ENCODE data around the gene ATRNL1.
"Not testable (repeated sequence)": the region's sequence is repeated elsewhere in the genome, so short reads cannot be mapped to it uniquely, and the experiment has no call there.

ATRNL1 gene

DNA sequence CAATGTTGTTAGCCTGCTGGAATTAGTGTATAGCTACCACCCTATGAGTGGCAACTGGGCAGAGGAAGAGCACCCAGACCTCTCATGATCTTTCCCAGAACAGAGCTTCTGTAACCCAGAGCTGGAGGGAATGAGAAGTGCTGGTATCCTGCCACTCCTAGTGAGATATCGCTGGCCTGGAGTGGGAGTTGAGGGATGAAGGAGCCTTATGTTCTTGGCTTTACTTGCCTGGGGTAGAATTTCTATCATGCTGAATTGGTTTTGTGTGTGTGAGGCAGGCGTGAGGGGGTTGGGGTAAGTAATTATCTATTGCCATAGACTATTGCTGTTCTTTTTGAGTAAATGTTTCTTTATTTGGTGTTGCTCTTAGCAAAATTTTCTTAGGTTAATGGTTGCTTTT is 146.6 kb downstream of the ATRNL1 start:
- no peak for DNase-seq

DNA sequence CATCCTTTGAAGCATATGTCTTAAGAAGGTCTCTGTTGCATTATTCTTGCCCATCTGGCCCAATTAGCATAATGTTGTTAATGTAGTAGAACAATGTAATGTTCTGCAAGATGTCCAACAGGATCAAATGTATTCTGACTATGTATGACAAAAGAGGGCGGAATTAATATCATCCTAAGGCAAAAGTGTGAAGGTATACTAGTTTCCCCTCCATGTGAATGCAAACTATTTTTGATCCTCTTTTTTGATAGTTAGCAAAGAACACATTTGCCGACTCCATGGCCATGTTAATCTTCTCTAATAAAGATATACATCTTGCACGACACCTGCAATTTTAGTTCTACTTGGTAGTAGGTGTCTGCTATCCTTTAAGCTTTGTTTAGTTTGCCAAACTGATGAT is 157.6 kb downstream of the ATRNL1 start:
- no peak for DNase-seq

DNA sequence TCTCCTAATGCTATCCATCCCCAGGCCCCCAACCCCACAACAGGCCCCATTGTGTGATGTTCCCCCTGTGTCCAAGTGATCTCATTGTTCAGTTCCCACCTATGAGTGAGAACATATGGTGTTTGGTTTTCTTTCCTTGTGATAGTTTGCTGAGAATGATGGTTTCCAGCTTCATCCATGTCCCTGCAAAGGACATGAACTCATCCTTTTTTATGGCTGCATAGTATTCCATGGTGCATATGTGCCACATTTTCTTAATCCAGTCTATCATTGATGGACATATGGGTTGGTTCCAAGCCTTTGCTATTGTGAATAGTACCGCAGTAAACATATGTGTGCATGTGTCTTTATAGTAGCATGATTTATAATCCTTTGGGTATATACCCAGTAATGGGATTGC is 160.6 kb downstream of the ATRNL1 start:
- not testable (repeated sequence) for DNase-seq

DNA sequence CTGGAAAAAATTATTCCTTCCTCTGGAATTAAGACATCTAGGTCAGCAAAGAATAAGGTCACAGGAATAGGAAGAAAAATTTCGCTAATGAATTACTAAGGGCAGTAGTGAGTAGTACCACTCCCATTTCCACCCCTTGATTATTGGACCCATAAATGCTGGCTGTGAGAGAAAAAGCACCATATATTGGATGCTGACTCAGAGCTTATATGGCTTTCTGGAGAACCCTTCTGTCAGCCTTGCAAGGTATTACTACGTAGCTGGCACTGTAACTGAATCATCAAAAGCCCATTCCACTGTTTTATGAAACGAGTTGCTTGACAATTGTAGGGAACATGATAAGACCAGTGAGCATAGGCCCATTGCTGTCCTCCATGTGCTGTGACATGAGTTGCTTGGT is 179.3 kb downstream of the ATRNL1 start:
- DNase-seq = no peak

DNA sequence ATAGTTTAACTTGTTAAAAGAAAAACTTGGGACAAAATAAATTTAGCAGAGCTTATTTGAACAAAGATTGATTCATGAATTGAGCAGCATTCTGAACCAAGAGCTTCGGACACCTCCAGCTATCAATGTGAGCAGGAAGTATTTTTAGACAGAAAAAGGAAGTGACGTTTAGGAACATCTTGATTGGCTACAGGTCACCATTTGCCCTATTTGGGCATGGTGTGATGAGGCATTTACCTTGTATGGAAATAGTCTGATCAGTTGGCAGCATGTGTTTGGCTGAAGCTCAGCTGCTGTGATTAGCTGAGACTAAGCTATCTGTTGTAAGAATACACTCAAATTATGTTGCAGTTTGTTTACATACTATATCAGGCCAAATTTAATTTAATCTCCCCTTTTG is 185.1 kb downstream of the ATRNL1 start:
- no peak for DNase-seq

DNA sequence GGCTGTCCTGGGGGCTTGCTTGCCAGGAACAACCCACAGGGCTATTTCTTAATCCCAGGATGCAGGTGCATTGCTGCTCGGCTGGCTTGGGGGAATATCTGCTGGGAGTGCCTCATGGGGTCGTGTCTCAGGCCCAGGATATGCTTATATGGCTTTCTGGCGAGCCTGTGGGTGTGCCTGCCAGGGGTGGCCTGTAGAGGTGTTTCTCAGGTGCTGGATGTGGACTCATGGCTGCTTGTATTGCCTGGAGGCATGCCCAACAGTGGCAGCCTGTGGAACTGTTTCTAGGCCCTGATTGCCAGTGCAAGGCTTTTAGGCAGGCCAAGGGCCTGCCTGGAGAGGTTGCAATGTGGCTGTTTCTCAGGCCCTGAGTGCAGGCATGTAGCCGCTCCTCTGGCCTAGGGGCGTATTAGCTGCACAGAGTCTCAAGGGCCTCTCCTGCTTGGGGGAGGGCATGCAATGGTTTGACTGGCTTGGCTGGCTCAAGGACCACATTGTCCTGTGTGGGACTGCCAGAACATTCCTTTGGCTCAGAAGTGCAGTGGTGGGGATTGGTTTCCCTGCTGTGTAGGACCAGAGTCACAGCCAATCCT is 202.1 kb downstream of the ATRNL1 start:
- no peak for DNase-seq

DNA sequence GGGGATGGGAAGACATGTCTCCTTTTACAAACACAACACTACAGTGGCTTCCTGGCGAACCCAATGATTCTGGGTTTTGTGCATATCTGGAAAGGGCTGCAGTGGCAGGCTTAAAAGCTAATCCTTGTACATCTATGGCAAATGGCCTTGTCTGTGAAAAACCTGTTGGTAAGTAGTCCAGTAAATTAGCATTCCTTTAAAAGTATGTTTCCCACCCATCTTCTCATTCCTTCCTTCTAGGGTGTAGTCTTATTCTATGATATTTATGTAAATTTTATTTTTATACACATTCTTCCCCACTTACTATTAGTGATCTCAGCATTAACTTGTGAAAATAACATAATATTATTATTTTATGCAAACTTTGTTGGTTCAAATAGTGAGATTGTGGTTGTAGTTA is 206.9 kb downstream of the ATRNL1 start:
- no peak for DNase-seq

DNA sequence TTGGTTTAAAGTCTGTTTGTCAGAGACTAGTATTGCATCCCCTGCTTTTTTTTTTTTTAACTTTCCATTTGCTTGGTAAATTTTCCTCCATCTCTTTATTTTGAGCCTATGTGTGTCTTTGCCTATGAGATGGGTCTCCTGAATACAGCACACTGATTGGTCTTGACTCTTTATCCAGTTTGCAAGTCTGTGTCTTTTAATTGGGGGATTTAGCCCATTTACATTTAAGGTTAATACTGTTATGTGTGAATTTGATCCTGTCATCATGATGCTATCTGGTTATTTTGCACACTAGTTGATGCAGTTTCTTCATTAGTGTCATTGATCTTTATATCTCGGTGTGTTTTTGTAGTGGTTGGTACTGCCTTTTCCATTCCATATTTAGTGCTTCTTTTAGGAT is 226.5 kb downstream of the ATRNL1 start:
- not testable (repeated sequence) for DNase-seq

DNA sequence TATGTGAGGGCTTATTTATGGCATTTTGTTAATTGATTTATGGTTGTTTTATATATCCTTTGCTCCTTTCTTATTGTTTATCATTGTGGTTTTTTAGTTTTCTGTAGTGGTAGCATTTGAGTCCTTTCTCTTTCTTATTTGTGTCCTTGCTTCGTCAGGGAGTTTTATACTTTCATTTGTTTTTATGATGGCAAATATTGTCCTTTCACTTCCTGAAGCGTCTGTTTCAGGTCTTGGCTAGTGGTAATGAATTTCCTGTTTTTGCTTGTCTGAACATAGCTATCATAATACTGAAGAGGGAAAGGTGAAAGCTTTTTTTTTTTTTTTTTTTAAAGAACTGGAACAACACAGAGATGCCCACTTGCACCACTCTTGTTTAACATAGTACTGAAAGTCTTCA is 228.2 kb downstream of the ATRNL1 start:
- no peak for DNase-seq

DNA sequence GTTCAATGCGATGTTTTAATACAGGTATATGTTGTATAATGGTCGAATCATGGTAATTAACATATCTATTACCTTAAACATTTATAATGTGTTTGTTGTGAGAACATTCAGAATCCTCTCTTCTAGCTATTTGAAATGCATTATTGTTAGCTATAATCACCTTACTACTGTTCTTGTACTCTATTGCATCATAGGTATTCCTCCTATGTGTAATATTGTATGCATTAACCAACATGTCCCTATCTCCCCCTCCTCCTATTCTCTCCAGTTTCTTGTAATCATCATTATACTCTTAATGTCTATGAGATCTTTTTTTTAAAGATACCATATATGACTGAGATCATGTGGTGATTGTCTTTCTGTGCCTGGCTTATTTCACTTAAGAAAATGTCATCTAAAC is 235.2 kb downstream of the ATRNL1 start:
- DNase-seq = no peak

DNA sequence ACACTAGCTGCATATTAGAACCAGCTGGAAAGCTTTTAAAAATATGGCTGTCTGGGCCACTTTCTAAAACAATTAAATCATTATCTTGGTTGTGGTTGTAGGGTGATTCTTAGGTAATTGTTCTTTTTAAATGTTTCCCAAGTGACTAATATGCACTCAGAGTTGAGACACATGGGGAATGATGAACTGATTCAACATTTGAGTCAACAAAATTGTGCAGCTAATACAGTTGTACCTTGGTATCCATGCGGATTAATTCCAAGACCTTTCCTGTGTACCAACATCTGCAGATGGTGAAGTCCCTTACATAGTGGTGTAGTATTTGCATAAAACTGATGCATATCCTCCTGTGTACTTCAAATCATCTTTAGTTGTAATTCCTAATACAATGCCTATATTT is 242.2 kb downstream of the ATRNL1 start:
- no peak for DNase-seq

DNA sequence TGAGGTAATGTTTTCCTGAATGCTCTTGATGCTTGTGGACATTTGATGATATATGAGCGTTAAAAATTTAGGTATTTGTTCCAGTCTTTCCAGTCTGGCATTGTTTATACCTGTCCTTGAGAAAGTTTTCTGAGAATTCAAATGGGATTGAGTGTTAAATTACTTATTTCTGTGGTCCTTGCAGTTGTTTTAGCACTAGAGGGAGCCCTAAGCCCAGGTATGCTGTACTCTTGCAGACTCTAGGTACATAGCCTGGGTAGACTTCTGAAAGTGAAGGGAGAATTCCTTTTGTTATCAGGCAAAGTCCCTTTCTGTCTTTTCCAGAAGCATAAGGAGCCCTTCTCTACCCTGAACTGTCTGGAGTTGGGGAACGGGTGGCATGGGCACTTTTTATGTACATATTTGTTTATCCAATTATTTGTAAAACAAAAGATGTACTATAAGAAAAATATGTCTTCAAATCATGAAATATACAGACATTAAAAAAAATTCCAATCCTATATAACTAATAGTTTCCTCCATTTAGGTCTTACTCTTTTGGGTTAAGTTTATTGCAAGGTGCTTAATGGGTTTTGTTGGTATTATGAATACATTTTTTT is 262.1 kb downstream of the ATRNL1 start:
- no peak for DNase-seq

DNA sequence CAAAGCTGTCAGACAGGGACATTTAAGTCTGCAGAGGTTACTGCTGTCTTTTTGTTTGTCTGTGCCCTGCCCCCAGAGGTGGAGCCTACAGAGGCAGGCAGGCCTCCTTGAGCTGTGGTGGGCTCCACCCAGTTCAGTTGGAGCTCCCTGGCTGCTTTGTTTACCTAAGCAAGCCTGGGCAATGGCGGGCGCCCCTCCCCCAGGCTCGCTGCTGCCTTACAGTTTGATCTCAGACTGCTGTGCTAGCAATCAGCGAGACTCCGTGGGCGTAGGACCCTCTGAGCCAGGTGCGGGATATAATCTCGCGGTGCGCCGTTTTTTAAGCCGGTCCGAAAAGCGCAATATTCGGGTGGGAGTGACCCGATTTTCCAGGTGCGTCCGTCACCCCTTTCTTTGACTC is 274.8 kb downstream of the ATRNL1 start:
- not testable (repeated sequence) for DNase-seq

DNA sequence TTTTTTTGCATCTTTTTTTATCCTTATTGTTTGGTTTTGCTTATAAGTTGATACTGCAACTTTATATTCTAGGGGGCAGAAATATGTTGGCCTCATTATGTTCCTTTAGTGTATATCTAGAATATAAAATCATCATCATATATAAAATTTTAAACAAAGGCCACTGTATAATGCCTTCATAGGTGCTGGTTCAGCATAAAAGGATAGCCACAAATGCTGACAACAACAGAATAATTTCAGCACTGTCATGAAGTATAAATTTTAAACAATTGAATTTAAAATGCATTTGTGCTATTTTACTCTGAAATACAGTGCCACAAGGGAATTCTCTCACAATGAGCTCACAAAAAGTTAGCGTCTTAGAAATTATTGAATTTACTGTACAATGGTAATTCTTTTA is 285.9 kb downstream of the ATRNL1 start:
- DNase-seq = no peak

DNA sequence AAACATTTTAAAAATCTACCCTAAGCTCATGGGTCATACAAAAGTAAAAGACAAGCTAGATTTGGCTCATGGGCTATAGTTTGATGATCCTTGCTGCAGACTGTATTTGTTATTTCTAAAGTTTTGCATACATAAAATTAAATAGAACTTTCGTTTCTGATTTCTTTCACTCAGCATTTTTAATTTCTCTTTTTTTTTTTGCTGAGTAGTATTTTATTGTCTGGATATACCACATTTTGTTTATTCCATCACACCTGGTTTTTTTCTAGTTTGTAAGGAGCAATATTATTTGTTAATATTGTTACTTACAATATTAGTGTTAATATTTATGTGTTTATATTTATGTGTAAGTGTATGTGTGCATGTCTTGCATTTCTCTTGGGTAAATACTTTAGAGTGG is 291.5 kb downstream of the ATRNL1 start:
- DNase-seq = no peak

DNA sequence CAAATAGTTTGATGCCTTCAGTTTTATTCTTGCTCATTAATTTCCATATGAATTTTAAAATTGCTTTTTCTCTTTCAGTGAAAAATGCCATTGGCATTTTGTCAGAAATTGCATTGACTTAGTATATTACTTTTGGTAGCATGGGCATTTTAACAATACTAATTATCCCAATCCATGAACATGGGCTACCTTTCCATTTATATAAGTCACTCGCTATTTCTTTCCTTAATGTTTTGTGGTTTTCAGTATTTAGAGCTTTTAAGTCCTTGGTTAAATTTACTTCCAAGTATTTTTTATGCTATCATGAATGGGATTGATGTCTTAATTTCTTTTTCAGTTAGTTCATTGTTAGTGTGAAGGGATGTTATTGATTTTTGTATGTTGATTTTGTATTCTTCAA is 297.4 kb downstream of the ATRNL1 start:
- no peak for DNase-seq

DNA sequence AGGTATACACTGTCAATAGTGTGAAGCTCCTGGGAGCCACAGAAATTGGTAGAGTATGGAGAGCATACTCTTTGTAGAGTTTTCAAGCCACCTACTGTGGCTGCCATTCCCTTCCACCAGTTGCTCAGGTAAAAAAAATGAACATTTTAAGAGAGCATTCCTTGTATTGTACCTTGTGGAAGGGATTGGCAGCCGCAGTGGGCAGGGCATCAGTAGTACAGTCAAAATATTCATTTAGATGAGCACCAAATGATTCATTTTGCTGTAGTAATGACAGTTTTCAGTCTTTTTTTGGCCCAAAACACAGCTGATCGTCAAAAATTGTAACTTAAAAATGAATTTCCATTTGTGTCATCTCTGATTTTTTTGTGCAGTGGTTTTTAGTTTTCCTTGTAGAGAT is 304.9 kb downstream of the ATRNL1 start:
- DNase-seq = no peak

DNA sequence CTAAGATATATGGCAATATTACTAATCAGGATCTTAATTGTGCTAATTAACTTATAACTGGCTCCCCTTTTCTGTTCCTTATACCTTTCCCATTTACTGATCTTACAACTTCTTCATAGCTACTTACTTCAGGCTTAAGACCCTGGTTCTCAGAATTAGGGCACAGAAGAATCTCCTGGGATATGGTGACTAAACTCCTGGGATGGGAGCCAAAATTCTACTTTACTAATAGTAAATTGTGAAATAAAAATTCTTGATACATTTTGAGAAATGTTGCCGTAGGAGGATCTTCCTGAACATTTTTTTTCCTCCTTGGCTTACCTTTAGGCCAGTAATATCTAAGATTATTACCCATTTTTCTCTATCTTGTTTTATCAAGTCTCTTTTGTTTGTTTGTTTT is 309.5 kb downstream of the ATRNL1 start:
- DNase-seq = no peak

DNA sequence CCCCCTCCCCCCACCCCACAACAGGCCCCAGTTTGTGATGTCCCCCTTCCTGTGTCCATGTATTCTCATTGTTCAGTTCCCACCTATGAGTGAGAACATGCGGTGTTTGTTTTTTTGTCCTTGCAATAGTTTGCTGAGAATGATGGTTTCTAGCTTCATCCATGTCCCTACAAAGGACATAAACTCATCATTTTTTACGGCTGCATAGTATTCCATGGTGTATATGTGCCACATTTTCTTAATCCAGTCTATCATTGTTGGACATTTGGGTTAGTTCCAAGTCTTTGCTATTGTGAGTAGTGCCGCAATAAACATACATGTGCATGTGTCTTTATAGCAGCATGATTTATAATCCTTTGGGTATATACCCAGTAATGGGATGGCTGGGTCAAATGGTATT is 312.7 kb downstream of the ATRNL1 start:
- not testable (repeated sequence) for DNase-seq

DNA sequence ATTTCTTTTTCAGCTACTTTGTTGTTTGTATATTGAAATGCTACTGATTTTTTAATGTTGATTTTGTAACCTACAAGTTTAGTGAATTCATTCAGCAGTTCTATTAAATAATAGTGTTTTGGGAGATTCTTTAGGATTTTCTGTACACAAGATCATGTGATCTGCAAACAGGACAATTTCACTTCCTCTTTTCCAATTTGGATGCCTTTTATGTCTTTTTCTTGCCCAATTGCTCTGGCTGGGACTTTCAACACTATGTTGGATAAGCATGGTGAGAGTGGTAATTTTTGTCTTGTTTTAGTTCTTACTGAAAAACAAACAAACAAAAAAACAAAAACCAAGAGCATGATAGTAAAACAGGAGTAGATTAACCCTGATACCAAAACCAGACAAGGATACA is 316.2 kb downstream of the ATRNL1 start:
- DNase-seq = no peak

DNA sequence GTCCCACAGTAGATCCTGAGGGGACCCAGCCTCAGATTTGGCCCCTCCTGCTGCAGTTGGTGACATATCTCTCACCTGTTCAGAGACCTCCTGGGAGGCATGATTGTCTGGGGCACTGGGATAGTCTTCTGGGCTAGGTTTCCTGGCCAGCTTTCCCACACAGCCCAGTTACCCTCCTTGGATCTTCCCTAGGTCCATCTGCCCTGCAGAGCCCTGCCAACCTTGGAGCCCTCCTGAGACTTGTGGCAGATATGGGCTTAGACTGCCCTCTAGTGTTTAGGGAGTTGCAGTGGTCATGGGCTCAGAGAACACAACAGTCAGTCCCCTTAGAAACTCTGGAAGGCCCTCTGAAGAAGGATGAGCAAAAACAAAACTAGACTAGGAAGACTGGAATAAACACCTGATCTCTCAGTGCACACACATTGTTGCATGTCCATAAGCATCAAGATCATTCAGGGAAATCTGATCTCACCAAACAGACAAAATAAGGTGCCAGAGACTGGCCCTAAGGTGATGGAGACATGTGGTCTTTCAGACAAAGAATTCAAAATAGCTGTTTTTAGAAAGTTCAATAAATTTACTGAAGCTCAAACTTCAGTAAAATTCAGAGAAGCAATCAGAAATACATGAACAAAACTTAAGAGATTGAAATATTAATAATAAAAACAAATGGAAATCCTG is 324.6 kb downstream of the ATRNL1 start:
- DNase-seq = no peak

DNA sequence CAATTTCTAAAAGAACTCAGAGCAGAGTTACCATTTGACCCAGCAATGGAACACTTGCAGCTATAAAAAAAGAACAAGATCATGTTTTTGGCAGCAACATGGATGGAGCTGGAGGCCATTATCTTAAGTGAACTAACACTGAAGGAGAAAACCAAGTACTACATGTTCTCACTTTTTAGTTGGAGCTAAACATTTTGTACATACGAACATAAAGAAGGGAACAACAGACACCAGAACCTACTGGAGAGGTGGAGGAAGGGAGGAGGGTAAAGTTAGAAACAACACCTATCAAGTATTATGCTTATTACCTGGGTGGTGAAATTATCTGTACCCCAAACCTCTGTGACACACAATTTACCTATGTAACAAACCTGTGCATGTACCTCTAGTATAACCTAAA is 329.5 kb downstream of the ATRNL1 start:
- no peak for DNase-seq

DNA sequence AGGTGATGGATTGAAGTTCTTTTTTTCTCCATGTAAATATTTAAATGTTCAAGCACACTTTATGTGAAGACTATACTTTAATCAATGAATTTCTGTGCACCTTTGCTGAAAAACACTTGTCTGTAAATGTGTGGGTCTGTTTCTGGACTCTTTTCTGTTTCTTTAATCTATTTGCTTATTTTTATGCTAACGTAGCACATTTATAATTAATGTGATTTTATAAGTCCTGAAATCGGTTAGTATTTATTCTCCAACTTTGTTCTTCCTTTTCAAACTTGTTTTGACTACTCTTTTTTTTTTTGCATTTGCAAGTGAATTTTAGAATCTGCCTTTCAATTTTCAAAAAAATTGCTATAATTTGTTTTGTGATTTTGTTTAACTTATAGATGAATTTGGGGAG is 334.4 kb downstream of the ATRNL1 start:
- no peak for DNase-seq

DNA sequence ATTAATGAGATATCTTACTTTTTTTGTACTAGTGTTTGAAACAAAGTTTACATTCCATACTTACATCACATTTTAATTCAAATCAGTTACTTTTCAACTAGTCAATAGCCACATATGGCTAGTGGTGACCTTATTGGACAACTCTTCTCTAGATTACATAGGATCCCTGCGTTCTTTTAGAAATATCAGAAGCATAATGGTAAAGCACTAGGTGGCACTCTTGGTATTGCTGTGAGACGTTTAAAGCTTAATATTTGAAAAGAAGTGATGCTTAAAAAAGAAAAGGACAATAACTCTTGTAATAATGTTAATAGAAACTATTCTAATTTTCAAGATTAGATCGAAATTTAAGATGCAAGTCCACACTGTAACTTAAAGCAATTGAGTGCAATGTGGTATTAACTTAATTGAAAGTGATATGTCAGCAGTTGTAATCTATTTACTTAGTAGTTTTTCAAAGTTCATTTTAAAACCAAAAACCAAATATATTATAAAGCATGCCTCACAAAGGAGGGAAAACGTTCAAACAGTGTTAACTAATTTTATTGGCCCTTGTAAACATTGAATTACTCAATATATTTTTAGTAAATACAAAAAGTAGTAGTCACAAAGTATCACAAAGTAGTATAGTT is 339.1 kb downstream of the ATRNL1 start:
- no peak for DNase-seq
